HEK293 (cell line): ENCODE measurements around the gene PARP6.

Experiments used
- CTCF ChIA-PET: fragments of 350-600 bp; formaldehyde crosslinking; extraction: SDS; loops from one replicate; lab custom pipeline; 2021; ENCODE audit warnings: antibody characterized with exemption; lab: Yijun Ruan, JAX
- POLR2A ChIA-PET: fragments of 300-600 bp; formaldehyde crosslinking; extraction: SDS; loops from one replicate; lab custom pipeline; 2020; ENCODE audit warnings: antibody characterized with exemption, inconsistent platforms; lab: Yijun Ruan, JAX
- H3K27ac ChIP-seq: fragments of 200-500 bp; sonication (Bioruptor generic); 2 replicates; pipeline ENCODE4 v1.5.1; 2014; ENCODE audit warnings: low read depth, low read length, control low read depth, inconsistent platforms; ENCODE audit errors: extremely low read depth
- H3K36me3 ChIP-seq, 2 experiments: fragments of 200-500 bp in 1 of 2; sonication (Bioruptor generic) in 1 of 2; 1 replicate in 1 of 2; 2 replicates in 1 of 2; pipeline ENCODE4 v1.5.1; 2014 to 2017; ENCODE audit warnings: inconsistent platforms in 2 of 2, low read length in 2 of 2; ENCODE audit not compliant: control insufficient read depth in 2 of 2, insufficient read depth in 1 of 2
- H3K4me1 ChIP-seq: fragments of 200-500 bp; sonication (Bioruptor generic); 2 replicates; pipeline ENCODE4 v1.5.1; 2014; ENCODE audit warnings: mild to moderate bottlenecking, low read length, inconsistent platforms; ENCODE audit not compliant: control insufficient read depth, insufficient read depth
- H3K4me3 ChIP-seq: 2 replicates; pipeline ENCODE4 v1.5.1; 2011; ENCODE audit warnings: low read depth, mild to moderate bottlenecking, control low read depth, low read length, moderate library complexity
- H3K9me3 ChIP-seq: fragments of 200-500 bp; sonication (Bioruptor generic); 2 replicates; pipeline ENCODE4 v1.5.1; 2014; ENCODE audit warnings: low read depth, low read length, inconsistent platforms; ENCODE audit not compliant: control insufficient read depth, insufficient read depth
- EGR2 ChIP-seq: fragments of 450-650 bp; formaldehyde crosslinking; IDR thresholded peaks from 2 replicates; pipeline ENCODE4 v1.5.1; 2016; ENCODE audit warnings: low read depth, missing biosample characterization, missing genetic modification characterization
- HOXC10 ChIP-seq: sonication (generic); formaldehyde crosslinking; IDR thresholded peaks from 2 replicates; pipeline ENCODE4 v1.8.1; 2023; ENCODE audit warnings: mild to moderate bottlenecking, missing genetic modification reagents
- OSR2 ChIP-seq: fragments of 450-650 bp; formaldehyde crosslinking; IDR thresholded peaks from 2 replicates; pipeline ENCODE4 v1.5.1; 2016; ENCODE audit warnings: missing biosample characterization, missing genetic modification characterization
- SCRT1 ChIP-seq: fragments of 450-650 bp; formaldehyde crosslinking; IDR thresholded peaks from 2 replicates; pipeline ENCODE4 v1.5.1; 2016; ENCODE audit warnings: missing biosample characterization, missing genetic modification characterization, borderline replicate concordance
- ZBTB1 ChIP-seq: fragments of 450-650 bp; formaldehyde crosslinking; IDR thresholded peaks from 2 replicates; pipeline ENCODE4 v1.5.1; 2016; ENCODE audit warnings: missing biosample characterization, missing genetic modification characterization
- ZBTB17 ChIP-seq: fragments of 450-650 bp; formaldehyde crosslinking; IDR thresholded peaks from 2 replicates; pipeline ENCODE4 v1.5.1; 2016; ENCODE audit warnings: missing biosample characterization, missing genetic modification characterization
- ZFHX2 ChIP-seq: fragments of 450-650 bp; formaldehyde crosslinking; conservative IDR thresholded peaks from 2 replicates; pipeline ENCODE4 v1.5.1; 2016; ENCODE audit warnings: missing biosample characterization, missing genetic modification characterization
- ZFP3 ChIP-seq: fragments of 450-650 bp; formaldehyde crosslinking; IDR thresholded peaks from 2 replicates; pipeline ENCODE4 v1.5.1; 2016; ENCODE audit warnings: low read depth, missing biosample characterization, missing genetic modification characterization
- ZFP69B ChIP-seq: fragments of 450-650 bp; formaldehyde crosslinking; IDR thresholded peaks from 2 replicates; pipeline ENCODE4 v1.5.1; 2016; ENCODE audit warnings: missing biosample characterization, missing genetic modification characterization
- ZNF10 ChIP-seq: fragments of 450-650 bp; formaldehyde crosslinking; IDR thresholded peaks from 2 replicates; pipeline ENCODE4 v1.5.1; 2017; ENCODE audit warnings: missing biosample characterization, missing genetic modification characterization
- ZNF146 ChIP-seq: fragments of 450-650 bp; formaldehyde crosslinking; IDR thresholded peaks from 2 replicates; pipeline ENCODE4 v1.5.1; 2016; ENCODE audit warnings: missing biosample characterization, missing genetic modification characterization
- ZNF311 ChIP-seq: fragments of 450-650 bp; formaldehyde crosslinking; IDR thresholded peaks from 2 replicates; pipeline ENCODE4 v1.5.1; 2017; ENCODE audit warnings: missing biosample characterization, missing genetic modification characterization, borderline replicate concordance
- ZNF391 ChIP-seq: fragments of 450-650 bp; formaldehyde crosslinking; IDR thresholded peaks from 2 replicates; pipeline ENCODE4 v1.5.1; 2016; ENCODE audit warnings: low read depth, missing biosample characterization, missing genetic modification characterization, borderline replicate concordance
- ZNF514 ChIP-seq: fragments of 450-650 bp; formaldehyde crosslinking; IDR thresholded peaks from 2 replicates; pipeline ENCODE4 v1.5.1; 2016; ENCODE audit warnings: missing biosample characterization, missing genetic modification characterization
- ZNF658 ChIP-seq: fragments of 450-650 bp; formaldehyde crosslinking; IDR thresholded peaks from 2 replicates; pipeline ENCODE4; 2016; ENCODE audit warnings: missing biosample characterization, missing genetic modification characterization
- ZSCAN16 ChIP-seq: fragments of 450-650 bp; formaldehyde crosslinking; IDR thresholded peaks from 2 replicates; pipeline ENCODE4 v1.5.1; 2016; ENCODE audit warnings: missing biosample characterization, missing genetic modification characterization
- TF ChIP-seq, protein P1 (sequence below): fragments of 450-650 bp; formaldehyde crosslinking; IDR thresholded peaks from 2 replicates; pipeline ENCODE4 v1.5.1; 2016; ENCODE audit warnings: missing biosample characterization, missing genetic modification characterization
- TF ChIP-seq, protein P2 (sequence below): fragments of 450-650 bp; formaldehyde crosslinking; IDR thresholded peaks from 2 replicates; pipeline ENCODE4 v1.5.1; 2016; ENCODE audit warnings: missing biosample characterization, missing genetic modification characterization
- TF ChIP-seq, protein P3 (sequence below): fragments of 450-650 bp; formaldehyde crosslinking; IDR thresholded peaks from 2 replicates; pipeline ENCODE4 v1.5.1; 2017; ENCODE audit warnings: missing biosample characterization, mild to moderate bottlenecking, missing genetic modification characterization, moderate library complexity

The PARP6 gene

DNA sequence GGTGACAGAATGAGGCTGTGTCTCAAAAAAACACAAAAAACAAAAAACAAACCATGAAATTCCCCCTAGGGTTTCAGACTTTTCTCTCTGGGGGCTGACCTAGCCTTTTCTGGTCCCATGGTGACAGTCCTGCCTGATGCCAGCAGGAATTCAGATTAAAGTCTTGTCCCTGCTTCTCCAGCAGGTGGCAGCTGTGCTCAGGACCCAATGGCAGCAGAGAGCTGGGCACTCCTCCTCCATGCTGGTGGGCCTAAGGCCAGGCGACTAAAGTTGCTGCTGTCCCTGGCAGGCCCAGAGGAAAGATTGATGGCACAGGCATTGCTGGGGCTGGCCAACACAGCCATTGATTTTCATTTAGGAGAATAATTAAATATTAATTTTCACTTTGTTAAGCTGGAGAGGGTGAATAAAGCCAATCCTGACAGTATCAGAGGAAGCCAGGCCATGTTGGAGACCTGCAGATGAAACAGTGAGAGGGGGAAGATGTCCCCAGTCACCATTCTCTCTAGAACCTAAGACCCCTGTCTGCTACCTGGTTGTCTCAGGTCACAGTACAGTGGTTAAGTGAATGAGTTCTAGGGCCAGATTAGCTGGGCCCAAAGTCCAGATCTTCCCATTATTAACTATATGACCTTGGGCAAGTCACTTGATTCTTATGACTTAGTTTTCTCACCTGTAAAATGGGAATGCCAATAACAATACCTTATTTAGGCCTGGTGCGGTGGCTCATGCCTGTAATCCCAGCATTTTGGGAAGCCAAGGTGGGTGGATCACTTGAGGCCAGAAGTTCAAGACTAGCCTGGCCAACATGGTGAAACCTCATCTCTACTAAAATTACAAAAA, 40.5 kb upstream of the PARP6 start (continued):
- TF ChIP-seq ZNF10 (tag by site-specific recombination) (no peak), ZFP69B (tag by site-specific recombination) (0 out of 2 replicates have a peak, but pooled peaks have one; percentile 17), ZFP3 (no peak), ZSCAN16 (tag by site-specific recombination) (no peak), ZBTB1 (tag by site-specific recombination) (no peak), ZNF311 (tag by site-specific recombination) (no peak), ZFHX2 (tag by site-specific recombination) (no peak), ZNF514 (no peak), ZNF391 (tag by site-specific recombination) (no peak)
- TF ChIP-seq, protein P1, sequence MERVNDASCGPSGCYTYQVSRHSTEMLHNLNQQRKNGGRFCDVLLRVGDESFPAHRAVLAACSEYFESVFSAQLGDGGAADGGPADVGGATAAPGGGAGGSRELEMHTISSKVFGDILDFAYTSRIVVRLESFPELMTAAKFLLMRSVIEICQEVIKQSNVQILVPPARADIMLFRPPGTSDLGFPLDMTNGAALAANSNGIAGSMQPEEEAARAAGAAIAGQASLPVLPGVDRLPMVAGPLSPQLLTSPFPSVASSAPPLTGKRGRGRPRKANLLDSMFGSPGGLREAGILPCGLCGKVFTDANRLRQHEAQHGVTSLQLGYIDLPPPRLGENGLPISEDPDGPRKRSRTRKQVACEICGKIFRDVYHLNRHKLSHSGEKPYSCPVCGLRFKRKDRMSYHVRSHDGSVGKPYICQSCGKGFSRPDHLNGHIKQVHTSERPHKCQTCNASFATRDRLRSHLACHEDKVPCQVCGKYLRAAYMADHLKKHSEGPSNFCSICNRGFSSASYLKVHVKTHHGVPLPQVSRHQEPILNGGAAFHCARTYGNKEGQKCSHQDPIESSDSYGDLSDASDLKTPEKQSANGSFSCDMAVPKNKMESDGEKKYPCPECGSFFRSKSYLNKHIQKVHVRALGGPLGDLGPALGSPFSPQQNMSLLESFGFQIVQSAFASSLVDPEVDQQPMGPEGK (tag by site-specific recombination) = 0 out of 2 replicates have a peak, but pooled peaks have one; percentile 18
- TF ChIP-seq, protein P2, sequence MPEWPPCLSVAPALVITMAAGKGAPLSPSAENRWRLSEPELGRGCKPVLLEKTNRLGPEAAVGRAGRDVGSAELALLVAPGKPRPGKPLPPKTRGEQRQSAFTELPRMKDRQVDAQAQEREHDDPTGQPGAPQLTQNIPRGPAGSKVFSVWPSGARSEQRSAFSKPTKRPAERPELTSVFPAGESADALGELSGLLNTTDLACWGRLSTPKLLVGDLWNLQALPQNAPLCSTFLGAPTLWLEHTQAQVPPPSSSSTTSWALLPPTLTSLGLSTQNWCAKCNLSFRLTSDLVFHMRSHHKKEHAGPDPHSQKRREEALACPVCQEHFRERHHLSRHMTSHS = no peak

DNA sequence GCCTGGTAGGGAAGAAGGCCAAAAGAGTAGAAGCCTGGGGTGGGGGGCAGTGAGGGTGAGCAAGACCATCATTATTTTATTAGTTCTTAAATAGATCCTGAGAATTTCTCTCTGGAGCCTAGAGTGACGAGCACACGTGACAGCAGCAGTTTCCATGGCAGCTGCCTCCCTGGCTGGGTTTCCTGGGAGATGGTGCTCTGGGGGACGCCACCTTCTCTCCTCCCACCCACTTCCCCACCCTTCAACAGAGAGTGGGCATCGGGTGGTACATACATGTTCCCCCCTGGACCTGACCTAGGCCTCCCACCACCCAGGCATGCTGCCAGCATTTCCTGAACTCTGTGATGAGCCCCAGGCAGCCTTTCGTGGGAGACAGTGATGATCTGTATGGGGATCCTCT, 34.7 kb upstream of the PARP6 start:
- POLR2A ChIA-PET = no interaction called here
- CTCF ChIA-PET = interaction anchor here (0.6 kb wide), 1 partner anchor 777 kb away, joined by 4 read pairs; no protein-coding TSS in a partner anchor
- Histone ChIP-seq H3K9me3 (no peaks in the 10 kb centered on the region), H3K4me3 (no peak overlapping the region), H3K27ac (no peak overlapping the region), H3K36me3 (no peaks in the 10 kb centered on the region), H3K4me1 (no peaks in the 10 kb centered on the region)
- TF ChIP-seq EGR2 (peak; percentile 37; the same call in 1 of the 2 replicates), OSR2 (tag by site-specific recombination) (no peak)

DNA sequence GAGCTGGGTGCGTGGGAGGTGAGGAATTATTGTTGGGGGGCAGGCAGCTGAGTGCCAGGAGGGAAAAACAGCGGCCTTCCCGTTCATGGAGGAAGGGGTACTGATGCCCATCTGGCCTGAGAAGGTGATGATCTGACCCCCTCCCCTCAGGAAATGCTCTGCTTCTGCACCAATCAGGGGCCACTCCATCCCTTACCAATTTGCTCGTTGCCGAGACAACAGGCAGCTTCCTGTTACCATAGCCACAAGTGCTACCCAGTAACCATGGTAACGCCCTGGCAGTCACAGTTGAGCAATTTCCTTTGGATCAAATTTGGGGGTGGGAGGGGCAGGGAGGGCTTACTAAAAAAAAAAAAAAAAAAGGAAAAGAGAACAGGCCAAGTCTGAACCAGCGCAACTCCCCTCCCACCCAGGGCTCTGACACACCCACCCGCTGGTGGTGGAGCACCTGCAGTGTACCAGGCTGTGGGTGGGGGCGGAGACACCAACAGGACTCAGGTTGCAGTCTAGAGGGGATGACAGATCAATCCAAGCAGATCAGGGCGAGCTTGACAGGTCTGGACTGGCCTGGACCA, 33.9 kb upstream of the PARP6 start:
- Histone ChIP-seq H3K4me3 (no peak overlapping the region), H3K4me1 (no peaks in the 10 kb centered on the region), H3K27ac (no peak overlapping the region), H3K9me3 (no peaks in the 10 kb centered on the region), H3K36me3 (no peaks in the 10 kb centered on the region)
- CTCF ChIA-PET = no interaction called here
- POLR2A ChIA-PET = no interaction called here
- TF ChIP-seq ZFHX2 (tag by site-specific recombination) (peak; percentile 35; the same call in 1 of the 2 replicates), ZNF146 (tag by site-specific recombination) (no peak), ZNF658 (tag by site-specific recombination) (no peak), ZBTB17 (peak; percentile 64), SCRT1 (tag by site-specific recombination) (no peak), HOXC10 (CRISPR knock-in tag) (no peak)
- TF ChIP-seq, protein P3, sequence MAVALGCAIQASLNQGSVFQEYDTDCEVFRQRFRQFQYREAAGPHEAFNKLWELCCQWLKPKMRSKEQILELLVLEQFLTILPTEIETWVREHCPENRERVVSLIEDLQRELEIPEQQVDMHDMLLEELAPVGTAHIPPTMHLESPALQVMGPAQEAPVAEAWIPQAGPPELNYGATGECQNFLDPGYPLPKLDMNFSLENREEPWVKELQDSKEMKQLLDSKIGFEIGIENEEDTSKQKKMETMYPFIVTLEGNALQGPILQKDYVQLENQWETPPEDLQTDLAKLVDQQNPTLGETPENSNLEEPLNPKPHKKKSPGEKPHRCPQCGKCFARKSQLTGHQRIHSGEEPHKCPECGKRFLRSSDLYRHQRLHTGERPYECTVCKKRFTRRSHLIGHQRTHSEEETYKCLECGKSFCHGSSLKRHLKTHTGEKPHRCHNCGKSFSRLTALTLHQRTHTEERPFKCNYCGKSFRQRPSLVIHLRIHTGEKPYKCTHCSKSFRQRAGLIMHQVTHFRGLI (tag by site-specific recombination) = no peak
